GM06990 (cell line): ENCODE results near the gene SMPX.

Experiments
- DNase-seq: peaks from one replicate; pipeline ENCODE4 v3.0.0-alpha.2; 2011; ENCODE audit not compliant: insufficient read length; ENCODE audit errors: extremely low read depth
- H3K27me3 ChIP-seq: replicated peaks from 2 replicates; pipeline ENCODE4 v1.6.0; 2011; ENCODE audit warnings: low read length; ENCODE audit not compliant: control insufficient read depth, insufficient read depth
- H3K36me3 ChIP-seq: 2 replicates; pipeline ENCODE4 v1.5.1; 2011; ENCODE audit warnings: low read length; ENCODE audit not compliant: control insufficient read depth, insufficient read depth
- H3K4me3 ChIP-seq: replicated peaks from 2 replicates; pipeline ENCODE4 v1.5.1; 2011; ENCODE audit warnings: low read depth, mild to moderate bottlenecking, control low read depth, low read length
- TF ChIP-seq, protein P1 (sequence below): IDR thresholded peaks from 2 replicates; pipeline ENCODE4 v1.5.1; 2011; ENCODE audit warnings: low read length, control low read depth, mild to moderate bottlenecking, inconsistent platforms; ENCODE audit not compliant: insufficient read depth, poor library complexity, severe bottlenecking

The SMPX gene

DNA sequence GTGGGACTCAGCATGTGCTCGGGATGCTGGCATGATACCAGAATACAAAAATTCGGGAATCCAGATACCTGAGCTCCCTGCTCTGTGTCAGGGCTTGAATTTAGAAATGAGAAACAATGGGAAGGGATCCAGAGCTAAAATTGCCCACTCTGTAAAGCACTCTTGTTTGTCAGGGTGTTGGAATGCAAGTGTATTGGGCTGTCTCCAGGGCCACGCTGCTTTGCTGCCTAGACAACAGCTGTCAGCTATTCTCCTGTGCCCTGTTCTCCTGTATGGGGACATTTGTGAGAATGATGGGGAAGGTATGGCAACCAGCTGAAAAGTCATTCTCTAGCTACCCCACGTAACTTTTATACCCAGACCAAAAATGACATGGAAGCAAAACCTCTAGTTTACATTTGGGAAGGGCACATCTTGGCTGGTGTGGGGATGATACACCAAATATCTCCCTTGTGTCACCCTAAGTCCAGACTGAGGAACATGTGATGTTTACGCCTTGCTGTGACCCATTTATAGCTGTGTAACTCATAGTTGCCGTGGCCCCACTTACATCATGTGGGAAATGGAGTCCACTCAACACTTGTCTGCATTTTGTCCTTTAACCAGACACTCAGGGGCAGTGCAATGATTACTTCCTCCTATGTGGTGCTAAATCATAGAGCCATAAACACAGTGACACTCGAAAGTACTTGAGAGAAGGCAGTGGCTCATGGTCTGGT, 46.6 kb downstream of the SMPX start:
- no peak overlapping the region for H3K4me3 ChIP-seq
- DNase-seq: no peak
- TF ChIP-seq, protein P1, sequence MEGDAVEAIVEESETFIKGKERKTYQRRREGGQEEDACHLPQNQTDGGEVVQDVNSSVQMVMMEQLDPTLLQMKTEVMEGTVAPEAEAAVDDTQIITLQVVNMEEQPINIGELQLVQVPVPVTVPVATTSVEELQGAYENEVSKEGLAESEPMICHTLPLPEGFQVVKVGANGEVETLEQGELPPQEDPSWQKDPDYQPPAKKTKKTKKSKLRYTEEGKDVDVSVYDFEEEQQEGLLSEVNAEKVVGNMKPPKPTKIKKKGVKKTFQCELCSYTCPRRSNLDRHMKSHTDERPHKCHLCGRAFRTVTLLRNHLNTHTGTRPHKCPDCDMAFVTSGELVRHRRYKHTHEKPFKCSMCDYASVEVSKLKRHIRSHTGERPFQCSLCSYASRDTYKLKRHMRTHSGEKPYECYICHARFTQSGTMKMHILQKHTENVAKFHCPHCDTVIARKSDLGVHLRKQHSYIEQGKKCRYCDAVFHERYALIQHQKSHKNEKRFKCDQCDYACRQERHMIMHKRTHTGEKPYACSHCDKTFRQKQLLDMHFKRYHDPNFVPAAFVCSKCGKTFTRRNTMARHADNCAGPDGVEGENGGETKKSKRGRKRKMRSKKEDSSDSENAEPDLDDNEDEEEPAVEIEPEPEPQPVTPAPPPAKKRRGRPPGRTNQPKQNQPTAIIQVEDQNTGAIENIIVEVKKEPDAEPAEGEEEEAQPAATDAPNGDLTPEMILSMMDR: no peak

DNA sequence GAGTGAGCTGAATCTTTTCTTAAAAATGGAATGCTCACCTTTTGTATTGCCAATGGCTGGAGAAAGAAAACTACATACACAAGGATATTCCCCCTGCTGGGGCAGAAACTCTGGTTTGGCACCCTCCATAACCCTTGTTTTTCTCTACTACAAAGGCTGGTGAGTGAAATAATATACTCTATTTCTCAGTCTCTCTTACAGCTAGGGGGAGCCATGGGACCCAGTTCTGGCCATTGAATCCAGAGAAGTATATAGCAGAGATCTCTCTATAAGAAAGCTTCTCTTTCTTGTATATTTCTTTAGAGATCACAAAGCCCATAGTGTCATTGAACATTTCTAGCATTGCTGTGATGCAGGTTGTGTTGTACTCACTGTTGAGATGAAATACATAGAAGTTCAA, 49.8 kb downstream of the SMPX start:
- no peak overlapping the region for H3K4me3 ChIP-seq
- H3K27me3 ChIP-seq: no peaks in the 10 kb centered on the region
- TF ChIP-seq, protein P1: peak; percentile 49
- H3K36me3 ChIP-seq: no peaks in the 10 kb centered on the region
- DNase-seq: no peak

More for the DNA sequence above, 46.6 kb downstream of the SMPX start:
- no peaks in the 10 kb centered on the region for H3K36me3 ChIP-seq
- no peaks in the 10 kb centered on the region for H3K27me3 ChIP-seq

DNA sequence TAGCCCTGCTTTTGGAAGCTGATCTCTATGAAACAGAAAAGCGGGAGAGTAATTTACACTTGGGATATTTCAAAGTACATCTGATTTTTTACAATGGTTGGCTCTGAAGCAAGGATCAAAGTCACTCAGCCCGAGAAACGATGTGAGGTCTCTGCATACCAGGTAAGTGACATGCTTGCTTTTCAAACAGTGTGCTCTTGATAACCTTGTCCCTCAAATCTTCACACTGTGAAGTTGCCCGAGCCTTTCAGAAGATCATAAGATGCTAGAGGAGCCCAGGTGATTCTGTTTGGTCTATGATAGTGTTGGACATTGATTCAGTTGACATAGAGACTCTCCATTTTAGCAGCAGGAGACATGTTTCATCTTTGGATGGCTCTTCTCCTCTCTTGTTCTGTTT, 52.7 kb downstream of the SMPX start:
- no peaks in the 10 kb centered on the region for H3K36me3 ChIP-seq

DNA sequence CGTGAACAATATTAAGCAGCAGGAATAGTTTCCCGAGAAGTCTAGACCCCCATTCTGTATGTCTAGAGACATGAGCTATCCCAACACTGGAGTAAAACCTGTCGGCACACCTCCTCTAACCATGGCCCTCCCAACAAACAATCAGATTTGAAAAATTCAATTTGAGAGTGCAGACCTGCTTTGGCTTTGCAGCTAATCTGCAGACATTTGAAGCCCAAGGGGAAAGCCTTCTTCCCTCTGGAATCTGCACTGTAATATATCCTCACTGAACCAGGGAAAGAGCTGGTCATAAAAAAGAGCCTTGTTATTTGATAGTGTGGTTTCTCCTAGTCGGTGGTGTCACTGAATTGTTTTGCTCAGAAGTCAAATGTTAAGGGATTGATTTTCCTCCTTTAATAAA, 55.2 kb downstream of the SMPX start:
- H3K4me3 ChIP-seq: no peak overlapping the region
- H3K27me3 ChIP-seq: no peaks in the 10 kb centered on the region; the same call in 1 of the 2 replicates
- DNase-seq: no peak
- no peaks in the 10 kb centered on the region for H3K36me3 ChIP-seq
- TF ChIP-seq, protein P1: no peak

More for the DNA sequence above, 52.7 kb downstream of the SMPX start:
- no peak for DNase-seq
- Histone ChIP-seq H3K4me3 (no peak overlapping the region), H3K27me3 (no peaks in the 10 kb centered on the region; the same call in 1 of the 2 replicates)
- TF ChIP-seq, protein P1: no peak

DNA sequence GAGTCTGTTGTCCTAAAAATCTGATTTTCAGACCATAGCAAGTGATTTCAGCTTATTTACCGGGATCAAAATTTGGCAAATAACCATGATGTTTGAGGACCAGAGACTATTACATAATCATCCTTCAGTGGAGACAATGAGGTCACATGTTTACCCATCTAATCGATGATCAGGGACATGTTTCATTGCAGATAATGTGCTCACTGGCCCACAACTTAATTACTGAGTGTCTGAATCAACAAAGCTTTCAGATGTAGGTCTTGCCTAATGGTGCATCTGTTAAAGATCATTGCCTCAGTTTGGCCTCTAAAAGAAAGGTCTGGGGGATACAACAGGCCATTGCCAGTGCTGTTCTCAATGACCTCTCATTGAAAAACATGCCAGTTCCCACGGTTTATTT, 56.9 kb downstream of the SMPX start:
- H3K36me3 ChIP-seq: no peaks in the 10 kb centered on the region
- no peaks in the 10 kb centered on the region; the same call in 1 of the 2 replicates for H3K27me3 ChIP-seq
- no peak overlapping the region for H3K4me3 ChIP-seq
- TF ChIP-seq, protein P1: no peak
- DNase-seq: no peak
